HG03135 (cell line): Measurements from ENCODE around the gene UBE2H.
"Not testable (repeated sequence)": the region's sequence is repeated elsewhere in the genome, so short reads cannot be mapped to it uniquely, and the experiment has no call there.

Source experiments
- ATAC-seq: cut with Tn5 transposase; IDR thresholded peaks from one replicate; pipeline ENCODE4 v1.9.1; 2021; ENCODE audit warnings: mild to moderate bottlenecking, moderate library complexity; ENCODE audit not compliant: unreplicated experiment

The UBE2H gene

DNA sequence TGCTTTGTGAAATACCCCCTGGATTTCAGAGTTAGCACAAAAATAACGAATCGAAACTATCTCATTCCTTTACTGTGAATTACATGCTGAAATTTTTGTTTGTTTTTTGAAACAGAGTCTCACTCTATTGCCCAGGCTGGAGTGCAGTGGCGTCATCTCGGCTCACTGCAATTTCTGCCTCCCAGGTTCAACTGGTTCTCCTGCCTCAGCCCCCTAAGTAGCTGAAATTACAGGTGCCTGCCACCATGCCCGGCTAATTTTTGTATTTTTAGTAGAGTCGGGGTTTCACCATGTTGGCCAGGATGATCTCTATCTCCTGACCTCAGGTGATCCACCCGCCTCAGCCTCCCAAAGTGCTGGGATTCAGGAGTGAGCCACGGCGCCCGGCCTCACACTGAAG is 125.9 kb downstream of the UBE2H start:
- ATAC-seq = not testable (repeated sequence)

DNA sequence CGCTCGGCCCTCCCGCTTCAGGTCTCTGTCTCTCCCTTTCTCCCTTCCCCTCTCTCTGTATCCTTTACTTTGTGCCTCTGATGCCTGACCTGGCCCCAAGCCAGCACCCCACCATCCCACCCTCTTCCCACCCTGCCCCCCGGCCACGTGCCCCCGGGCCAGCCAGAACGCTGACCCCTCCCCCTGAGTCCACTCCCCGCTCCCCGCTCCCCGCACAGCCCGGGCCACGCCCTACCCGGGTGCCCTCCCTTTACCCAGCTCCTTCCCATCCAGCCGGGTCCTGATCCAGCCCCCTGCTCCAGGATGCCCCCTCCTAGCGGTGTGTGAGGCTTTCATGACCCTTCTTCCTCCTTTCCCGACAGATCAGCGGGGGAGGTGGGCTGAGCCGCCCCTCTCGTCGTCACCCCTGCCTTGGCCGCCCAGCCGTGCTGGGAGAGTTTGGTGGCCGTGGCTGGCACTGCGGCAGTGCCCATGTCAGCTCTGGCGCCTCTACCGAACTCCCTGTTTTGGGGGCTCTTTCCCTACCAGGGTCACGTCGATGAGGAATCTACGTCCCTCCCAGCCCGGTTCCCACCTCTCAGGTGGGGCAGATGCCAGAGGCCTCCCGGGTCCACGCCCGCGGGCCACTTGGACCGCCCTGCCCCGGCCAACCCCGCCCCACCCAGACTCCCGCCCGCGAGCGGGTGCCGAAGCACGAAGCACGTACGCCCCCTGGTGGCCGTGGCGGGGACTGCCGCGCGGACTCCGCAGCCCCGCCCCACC is 127.4 kb downstream of the UBE2H start:
- peak; percentile 53 for ATAC-seq

DNA sequence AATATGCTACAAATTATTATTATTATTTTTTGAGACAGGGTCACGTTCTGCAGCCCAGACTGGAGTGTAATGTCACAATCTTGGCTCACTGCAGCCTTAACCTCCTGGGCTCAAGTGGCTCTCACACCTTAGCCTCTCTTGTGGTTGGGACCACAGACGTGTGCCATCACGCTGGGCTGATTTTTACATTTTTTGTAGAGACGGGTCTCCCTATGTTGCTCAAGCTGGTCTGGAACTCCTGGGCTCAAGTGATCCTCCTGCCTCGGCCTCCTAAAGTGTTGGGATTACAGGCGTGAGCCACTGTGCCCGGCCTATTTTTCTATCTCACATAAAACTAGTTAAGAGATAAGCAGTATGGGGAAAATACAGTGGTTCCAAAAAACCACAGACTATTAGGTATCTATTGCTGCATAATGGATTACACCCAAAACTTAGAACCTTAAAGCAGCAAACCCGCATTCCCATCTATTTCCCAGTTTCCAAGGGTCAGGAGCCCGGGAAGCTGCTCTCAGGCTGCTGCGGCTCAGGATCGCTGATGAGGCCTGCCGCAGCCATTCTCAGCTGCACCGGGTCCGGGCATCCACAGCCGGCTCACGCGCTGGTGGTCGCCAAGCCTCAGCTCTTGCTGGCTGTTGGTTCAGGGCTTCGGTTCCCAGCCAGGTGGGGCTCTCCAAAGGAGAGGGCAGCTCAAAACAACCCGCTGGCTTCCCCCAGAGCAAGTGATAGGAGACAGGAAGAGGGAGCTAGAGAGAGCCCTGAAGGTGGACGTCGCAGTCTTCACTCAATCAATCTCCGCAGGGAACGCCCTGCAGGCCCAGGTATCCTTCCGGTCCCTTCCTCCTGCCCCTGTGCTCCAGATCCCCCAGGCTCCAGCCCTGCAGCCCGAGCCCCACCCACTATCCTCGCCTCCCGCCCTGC is 128.2 kb downstream of the UBE2H start:
- peak; percentile 34 for ATAC-seq

DNA sequence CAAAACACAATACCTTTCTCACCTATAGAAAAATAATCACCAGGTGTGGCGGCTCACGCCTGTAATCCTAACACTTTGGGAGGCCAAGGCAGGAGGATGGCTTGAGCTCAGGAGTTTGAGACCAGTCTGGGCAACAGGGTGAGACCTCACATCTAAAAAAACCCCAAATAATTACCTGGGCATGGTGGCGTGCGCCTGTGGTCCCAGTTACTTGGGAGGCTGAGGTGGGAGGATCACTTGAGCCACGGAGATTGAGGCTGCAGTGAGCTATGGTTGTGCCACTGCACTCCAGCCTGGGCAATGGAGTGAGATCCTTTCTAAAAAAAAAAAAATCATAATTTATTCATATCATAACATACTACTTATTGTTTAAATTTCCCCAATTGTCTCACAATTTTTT is 129.6 kb downstream of the UBE2H start:
- not testable (repeated sequence) for ATAC-seq

DNA sequence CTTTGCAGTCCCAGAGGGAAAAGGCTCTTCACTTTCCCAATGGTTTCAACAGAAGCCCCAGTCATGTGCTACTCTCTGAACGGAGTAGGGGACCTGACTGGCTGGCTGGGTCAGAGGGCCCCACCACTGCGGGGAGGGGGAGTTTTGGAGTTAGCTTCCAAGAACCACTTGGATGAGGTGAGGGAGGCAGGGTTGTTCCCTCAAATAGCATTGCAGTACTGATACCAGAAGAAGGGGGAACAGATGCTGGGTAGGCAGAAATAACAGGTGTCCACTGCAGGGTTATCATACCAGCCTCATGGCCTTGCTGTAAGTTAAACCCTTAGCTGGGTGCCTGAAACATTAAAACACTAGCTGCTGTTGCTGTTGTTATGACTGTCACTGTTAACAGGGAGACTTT is 131.3 kb downstream of the UBE2H start:
- ATAC-seq = no peak

DNA sequence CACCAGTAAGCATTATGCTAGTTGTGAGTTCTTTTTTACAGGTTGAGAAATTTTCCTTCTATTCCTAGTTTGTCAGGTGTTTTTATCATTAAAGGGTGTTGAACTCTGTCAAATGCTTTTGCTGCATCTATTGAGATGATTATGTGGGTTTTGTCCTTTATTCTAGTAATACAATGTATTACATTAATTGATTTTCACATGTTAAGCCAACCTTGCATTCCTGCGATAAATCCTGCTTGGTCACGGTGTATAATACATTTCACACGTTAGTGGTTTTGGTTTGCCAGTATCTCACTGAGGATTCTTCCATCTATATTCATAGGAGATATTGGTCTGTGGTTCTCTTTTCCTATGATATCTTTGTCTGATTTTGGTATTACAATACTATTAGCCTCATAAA is 136.0 kb downstream of the UBE2H start:
- ATAC-seq = no peak

DNA sequence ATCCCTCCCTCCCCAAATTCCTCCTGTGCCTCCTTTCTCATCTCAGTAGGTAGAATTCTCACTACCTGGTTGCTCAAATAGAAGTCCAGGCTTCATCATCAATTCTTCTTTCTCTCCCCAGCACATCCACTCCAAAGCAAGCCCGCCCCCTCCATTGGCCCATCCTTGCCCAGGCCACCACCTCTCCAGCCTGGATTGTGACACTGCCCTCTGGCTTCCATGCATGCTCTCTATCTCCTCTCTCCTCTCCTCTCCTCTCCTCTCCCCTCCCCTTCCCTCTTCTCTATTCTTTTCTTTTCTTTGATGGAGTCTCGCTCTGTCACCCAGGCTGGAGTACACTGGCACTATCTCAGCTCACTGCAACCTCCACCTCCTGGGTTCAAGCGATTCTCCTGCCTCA is 144.9 kb downstream of the UBE2H start:
- ATAC-seq = no peak

DNA sequence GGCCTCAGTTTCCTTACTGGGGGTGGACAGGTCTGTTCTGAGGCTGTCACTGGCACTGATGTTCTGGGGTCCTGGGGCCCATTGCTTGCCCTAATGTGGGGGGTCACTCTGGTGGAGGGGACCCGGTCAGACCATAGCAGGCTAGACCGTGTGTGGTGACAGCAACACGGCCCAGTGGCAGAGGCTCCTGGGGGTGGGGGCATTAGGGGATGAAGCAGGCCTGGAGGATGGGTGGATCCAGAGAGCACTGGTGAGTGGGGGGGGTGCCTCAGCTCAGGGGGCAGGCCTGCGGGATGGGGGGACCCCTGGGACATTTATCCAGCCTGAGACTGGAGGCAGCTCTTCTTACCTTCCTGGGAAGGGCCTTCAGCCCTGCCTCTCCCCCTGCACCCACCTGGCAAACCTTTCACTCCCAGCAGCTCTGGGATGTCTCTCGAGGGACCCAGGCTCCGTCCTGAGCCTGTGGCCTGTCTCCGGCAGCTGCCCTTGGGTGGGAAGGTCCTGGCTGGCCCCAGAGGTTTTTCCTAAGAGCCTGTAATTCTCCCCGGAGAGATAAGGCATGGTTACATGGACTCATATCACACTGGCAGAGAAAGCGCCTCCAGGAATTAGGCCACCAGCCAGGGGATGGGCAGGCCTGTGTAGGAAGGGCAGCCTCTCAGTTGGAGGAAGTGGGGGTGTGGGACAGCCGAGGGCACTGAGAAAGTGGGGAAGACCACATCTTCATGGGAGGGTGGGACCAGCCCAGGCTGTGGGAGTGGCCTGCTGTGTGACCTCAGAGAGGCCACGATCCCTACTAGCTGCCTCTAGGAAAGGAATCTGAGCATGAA is 147.7 kb downstream of the UBE2H start:
- no peak for ATAC-seq

DNA sequence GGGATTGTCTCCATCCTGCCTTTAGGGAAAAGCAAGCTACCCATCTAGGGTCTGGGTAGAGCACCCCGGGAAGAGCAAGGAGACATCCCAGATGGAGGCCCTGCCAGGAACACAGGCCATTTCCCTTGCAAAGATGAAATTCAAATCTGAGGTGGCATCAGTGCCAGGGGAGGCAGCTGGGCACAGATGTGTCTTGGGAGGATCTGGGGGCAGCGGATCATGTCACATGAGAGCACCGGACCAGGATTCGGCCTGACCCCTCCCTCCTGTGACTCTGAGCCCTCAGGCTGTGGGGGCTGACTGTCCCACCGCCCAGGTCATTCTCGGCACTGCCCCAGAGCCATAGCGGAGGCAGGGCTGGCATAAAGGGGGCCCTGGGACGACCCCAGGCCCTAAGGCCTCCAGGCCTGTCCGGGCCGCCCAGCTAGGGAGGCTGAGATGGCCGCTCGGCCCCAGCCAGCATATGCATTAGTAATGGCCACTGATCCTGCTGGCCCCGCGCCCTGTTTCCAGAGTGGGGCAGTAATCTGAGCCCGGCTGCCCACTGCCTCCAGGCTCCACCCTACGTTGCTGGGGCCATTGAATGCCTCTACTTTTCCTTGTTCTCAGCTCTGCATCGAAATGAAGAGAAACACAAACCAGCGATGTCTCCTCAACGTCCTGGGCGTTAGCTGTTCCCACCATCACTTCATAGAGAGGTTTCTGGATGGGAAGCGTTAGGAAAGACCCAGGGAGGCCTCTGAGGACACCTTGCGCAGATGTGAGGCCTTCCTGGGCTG is 148.5 kb downstream of the UBE2H start:
- no peak for ATAC-seq

DNA sequence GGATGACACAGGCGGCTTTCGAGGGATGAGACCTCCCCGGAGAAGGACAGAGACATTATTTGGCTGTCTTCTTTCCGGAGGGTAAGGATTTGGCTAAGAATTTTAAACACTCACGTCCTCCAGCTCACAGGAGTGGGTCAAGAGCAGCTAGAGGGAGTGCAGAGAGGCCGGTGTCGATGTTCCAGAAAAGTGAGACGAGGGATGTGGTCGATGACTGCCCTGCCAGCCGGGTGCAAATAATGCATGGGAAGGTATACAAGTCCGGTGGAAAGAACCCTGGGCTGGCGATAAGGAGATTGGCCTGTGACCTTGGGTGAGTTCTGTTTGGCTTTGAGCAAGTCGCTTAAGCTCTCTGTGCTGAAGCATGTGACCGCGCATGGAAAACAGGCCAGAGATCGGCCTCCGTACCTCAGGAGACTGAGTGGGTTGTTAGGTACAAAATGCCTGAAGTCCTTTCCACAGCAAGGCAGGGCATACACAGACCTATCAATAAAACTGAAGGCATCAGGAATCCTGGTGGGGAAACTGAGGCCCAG is 149.1 kb downstream of the UBE2H start:
- no peak for ATAC-seq

DNA sequence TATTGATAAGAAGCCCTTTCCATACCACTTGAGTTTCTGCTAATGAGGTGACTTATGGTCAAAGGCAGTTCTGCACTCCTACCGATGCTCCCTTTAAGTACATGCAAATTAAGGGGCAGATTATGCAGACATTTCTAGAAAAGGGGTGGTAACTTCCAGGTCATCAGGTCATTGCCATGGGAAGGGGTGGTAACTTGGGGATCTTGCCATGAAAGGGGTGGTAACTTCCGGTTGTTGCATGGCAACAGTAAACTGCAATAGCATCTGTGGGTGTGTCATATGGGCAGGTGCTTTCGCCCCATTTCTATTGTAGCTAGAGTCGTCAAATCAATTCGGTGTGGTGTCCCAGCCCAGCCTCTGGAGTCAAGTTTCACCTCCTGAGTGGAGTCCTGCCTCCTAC is 150.9 kb downstream of the UBE2H start:
- no peak for ATAC-seq

DNA sequence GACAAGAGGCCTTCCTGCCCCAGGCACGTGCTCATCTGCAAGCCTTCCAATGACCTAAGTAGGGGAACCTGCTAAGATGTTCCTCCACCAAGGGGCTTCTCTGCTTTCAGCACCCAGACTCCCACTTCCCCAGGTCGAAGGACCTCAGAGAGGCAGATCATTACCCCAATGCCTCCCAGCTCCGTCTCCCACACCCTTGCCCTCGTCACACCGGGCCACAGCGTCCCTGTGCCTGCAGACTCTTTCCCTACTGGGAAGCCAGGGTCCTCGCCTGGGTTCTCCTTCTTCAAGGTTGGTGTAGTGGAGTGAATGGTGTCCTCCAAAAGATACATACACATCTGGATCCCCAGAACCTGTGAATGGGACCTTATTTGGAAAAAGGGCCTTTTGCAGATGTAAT is 151.9 kb downstream of the UBE2H start:
- ATAC-seq = no peak

DNA sequence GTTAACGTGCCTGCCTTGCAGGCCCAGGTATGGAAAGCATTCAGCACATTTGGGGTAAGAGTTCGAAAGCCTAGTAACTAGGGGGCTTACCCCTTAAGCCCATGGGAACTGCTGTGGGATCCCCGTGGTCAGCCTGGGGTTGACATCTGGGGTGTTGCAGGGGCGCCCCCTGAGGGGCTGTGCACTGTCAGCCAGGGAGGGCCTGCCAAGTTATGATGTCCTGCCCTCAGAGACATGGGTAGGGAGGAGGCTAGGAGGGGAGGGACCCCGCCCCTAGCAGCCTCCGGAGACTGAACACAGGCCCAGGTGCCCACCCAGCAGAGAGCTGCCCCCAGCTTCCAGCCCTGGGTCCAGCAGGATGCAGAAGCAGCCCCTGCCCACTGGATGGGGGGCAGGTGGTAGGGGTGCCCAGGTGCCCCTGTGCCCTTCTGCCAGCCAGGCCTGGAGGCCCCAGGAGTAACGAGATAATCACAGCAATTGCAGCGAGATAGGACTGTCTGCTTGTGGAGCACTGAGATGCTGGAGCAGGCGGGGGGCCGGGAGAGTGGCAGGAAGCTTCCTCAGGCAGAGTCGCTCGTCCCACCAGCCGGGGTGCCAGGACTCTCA is 153.3 kb downstream of the UBE2H start:
- ATAC-seq = no peak

DNA sequence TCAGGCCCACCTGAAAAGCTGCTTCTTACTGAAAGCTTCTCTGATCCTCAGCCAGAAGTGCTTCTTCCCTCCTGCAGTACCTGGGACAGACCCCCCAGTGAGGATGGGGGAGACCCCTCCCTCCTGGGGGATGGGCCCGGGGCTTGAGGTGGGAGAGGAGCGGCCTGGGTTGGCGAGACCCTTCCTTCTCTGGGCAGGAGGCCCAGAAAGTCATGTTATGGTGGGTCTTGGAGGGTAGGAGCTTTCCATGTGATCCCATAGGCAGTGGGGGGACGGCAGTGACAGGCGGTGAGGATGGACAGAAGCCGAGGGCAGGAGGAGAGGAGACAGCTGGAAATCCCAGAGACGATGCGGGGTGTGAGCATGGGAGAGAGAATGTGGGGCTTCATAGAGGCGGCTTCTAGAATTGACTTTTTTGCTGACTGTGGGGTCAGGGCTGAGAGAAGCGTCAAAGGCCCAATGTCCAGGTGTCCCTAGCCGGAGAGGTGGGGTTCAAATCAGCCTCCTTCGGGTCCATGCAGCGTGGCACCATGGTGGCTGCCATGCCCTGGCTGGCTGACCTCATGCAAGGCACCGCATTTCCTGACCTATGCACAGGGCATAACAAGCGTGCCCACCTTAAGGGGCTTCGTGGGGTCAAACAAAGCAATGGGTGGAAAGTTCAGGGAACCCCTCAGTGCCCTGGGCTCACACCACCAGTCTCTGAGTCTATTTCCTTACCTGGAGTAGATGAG is 154.0 kb downstream of the UBE2H start:
- ATAC-seq = no peak

DNA sequence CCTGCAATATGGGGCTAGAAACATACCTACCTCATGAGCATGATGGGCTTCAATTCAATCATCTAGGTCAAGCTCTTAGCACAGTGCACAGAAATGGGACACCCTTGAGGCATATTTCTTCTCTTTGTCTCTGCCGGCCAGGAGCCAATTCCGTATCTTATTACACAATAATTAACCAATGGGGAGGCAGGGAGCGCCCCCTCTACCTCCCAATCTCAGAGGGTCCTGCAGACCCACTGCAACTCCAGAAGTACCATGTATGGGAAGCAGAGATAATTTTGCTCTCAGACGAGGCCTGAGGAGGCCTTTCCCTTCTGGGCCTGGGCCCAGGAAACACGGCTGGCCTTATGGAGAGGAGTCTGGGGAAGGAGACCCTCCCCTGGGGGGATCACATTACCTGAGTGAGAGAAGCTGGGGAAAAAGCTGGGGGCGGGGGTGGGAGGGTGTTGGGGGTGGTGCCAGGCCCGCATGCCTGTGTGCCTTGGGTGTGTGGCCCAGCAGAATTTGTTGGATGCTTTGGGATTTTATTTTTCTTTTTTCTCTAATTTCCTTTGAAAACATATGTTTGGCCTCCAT is 155.5 kb downstream of the UBE2H start:
- no peak for ATAC-seq

DNA sequence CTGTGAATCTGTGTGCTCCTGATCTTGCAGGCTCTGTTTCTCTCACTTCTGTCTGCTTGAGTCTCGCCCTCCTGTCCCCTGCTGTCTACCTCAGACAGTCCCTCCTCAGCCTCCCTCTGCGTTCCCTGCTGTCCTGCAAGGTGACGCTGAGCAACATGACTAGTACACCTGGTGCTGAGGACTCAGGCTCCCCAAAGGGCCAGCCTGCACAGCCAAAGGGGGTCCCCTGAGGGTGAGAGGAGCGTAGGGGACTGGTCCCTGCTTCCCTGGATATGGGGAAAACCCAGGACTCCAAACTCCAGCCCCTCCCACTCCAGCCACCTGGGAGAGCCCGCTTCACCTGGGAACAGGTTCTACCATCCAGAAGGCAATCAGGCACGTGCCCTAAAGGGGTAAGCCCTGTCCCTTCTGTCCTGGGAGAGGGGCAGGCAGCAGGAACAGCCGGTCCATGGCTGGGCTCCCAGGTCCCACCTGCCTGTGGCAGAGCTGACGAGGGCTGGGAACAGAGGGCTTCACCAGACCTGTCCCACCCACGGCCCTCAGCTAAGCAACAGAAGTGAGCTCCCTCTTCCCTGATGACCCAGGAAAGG is 156.5 kb downstream of the UBE2H start:
- ATAC-seq = no peak

DNA sequence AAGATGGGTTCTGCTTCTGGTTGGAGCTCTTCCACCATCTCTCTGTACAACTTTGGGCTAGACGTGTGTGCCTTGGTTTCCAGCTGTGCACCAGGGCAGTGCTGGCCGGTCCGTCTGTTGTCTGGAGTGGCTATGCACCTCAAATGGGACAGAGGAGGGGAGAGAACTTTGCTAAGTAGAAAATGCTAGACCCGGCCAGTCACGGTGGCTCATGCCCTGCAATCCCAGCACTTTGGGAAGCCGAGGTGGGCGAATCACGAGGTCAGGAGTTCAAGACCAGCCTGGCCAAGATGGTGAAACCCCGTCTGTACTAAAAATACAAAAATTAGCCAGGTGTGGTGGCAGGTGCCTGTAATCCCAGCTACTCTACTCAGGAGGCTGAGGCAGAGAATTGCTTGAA is 158.3 kb downstream of the UBE2H start:
- not testable (repeated sequence) for ATAC-seq

DNA sequence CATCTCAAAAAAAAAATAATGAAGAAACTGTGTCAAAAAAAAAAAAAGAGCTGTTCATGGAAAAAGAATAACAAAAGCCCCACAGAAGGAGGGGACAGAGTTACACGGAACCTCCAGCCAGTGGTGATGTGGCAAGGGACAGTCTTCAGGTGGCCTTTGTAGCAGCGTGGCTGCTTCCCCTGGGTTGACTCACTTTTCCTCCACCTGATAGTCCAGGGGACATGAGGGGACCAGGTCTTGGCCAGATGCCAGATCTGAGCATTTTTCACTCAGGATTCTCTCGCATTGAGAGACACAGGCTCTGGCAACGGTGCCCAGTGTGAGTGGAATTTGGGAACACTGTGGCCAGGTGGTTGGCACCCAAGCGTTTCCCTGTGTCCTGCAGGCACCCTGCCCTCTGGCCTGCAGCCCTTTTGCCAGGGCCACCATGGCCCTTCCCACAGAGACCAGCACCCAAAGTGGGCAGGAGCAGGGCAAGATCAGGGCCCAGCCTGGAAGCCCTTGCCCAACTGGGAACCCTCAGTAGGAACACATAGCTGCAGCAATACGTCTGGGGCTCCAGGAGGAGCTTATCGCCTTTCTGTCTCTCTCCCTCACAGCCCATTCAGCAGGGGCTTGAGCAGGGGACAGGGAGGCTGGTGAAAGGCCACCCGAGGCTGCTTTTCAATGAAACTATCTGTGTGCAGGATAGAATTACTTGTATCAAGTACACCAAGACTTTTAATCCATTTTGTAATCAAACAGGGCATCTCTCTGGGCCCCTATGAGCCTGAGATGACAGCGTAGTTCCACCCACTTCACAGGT is 159.1 kb downstream of the UBE2H start:
- no peak for ATAC-seq
